ENCODE measurements around the gene B4GALNT3. TPM values are rescaled to one million over a fixed set of nuclear protein-coding genes. Genes with fewer than 3 reads are reported as not detected.

B4GALNT3 gene
- total and polyA plus RNA-seq, 2 of the 13 experiments (the other 11 are each of a cell fraction or from before 2014, with no cell fraction given) = 3.2 to 4.4 TPM

DNA sequence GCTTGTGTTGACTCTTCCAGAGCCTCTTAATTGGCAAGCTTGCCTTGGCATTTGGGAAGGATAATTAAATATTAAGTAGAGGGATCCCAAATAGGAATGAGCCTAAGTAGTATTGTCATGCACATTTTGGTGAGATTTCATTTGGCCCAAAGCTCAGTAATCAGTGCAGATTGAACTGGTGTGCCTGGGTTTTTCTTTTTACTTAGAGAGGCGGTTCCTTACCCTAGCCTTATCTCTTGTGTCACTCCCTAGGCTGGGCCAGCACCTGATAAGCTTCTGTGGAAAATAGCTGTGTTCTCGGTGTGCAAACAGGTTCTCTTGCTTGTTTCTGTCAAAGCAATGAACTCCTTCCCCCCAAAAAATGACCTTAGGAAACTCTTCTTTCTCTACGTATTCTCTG is 9.3 kb upstream of the B4GALNT3 start (continued):
- TF ChIP-seq ZNF770 (CRISPR knock-in tag; IDR thresholded peaks at IDR 0.05) (no peak), RARA (CRISPR knock-in tag; IDR thresholded peaks at IDR 0.05) (no peak), SAP130 (CRISPR knock-in tag; IDR thresholded peaks at IDR 0.05; ENCODE audit: low read depth) (no peak), IRF1 (CRISPR knock-in tag; IDR thresholded peaks at IDR 0.05; ENCODE audit: low read depth) (no peak), CERS6 (CRISPR knock-in tag; IDR thresholded peaks at IDR 0.05) (no peak), ZNF577 (CRISPR knock-in tag; IDR thresholded peaks at IDR 0.05; ENCODE audit: borderline replicate concordance, low read depth) (no peak), SMYD3 (CRISPR knock-in tag; IDR thresholded peaks at IDR 0.05) (no peak), TFE3 (CRISPR knock-in tag; IDR thresholded peaks at IDR 0.05) (no peak)
